GM18520 (cell line): ENCODE measurements around the gene RPS14.

Experiments
- ATAC-seq: cut with Tn5 transposase; IDR thresholded peaks from one replicate; pipeline ENCODE4 v1.9.1; 2021; ENCODE audit not compliant: unreplicated experiment

The RPS14 gene

GRCh38 chr5:150401376-150402228 is 47.9 kb downstream of the RPS14 start:
- no peak for ATAC-seq

- ATAC-seq, result no peak
Measured at GRCh38 chr5:150401076-150401375, 48.5 kb downstream of the RPS14 start.

DNA sequence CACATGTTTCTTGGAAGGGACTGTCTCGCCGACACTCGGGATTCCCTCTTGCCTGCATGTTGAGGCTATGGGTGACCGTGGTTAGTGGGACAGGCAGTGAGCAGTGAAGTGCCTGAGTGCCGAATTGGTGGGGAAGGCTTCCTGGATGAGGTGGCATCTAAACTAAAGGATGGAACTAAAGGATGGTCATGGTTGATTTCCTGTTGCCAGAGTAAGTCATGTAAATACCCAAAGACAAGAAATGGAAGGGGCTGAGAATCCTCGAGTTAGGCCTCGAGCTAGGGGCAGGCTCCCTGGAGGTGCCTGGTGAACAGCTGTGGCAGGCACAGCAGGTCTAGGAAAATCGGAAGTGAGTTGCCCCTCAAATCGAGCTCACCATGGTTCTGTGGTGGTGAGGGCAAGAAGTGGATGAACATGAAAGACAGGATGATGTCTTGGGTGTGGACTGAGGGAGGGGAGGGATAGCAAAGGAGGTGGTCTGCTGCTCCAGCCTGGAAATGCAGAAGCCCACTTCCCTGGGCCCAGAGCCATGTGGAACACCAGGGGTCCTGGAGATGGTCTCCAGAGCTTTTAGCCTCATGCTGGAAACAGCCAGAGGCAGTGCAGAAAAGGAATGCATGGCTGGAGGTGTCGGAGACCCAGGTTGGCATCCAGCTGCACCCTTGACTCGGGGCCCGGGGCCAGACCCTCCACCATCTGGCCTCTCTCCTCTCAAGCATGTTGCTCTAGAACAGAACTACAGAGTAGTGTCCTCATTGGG is 49.0 kb downstream of the RPS14 start:
- no peak for ATAC-seq

- no peak for ATAC-seq
Measured at GRCh38 chr5:150399524-150400211, 49.9 kb downstream of the RPS14 start.

GRCh38 chr5:150398722-150399523 is 50.6 kb downstream of the RPS14 start:
- no peak for ATAC-seq

- ATAC-seq, result no peak
Measured at GRCh38 chr5:150397782-150398721, 51.5 kb downstream of the RPS14 start.

- ATAC-seq, result no peak
Measured at GRCh38 chr5:150397146-150397781, 52.3 kb downstream of the RPS14 start.

DNA sequence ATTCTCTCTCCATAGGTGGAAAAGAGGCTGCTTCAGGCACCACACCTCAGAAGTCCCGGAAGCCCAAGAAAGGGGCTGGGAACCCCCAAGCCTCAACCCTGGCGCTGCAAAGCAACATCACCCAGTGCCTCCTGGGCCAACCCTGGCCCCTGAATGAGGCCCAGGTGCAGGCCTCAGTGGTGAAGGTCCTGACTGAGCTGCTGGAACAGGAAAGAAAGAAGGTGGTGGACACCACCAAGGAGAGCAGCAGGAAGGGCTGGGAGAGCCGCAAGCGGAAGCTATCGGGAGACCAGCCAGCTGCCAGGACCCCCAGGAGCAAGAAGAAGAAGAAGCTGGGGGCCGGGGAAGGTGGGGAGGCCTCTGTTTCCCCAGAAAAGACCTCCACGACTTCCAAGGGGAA is 53.3 kb downstream of the RPS14 start:
- no peak for ATAC-seq

GRCh38 chr5:150395688-150395975 is 53.9 kb downstream of the RPS14 start:
- no peak for ATAC-seq

GRCh38 chr5:150394912-150395687 is 54.4 kb downstream of the RPS14 start:
- ATAC-seq, result no peak

GRCh38 chr5:150394131-150394530 is 55.4 kb downstream of the RPS14 start:
- ATAC-seq, result peak; percentile 59

GRCh38 chr5:150393096-150393645 is 56.4 kb downstream of the RPS14 start:
- ATAC-seq, result no peak

GRCh38 chr5:150392680-150393079 is 56.9 kb downstream of the RPS14 start:
- ATAC-seq, result no peak
